Kidney epithelial cell (primary cell): ENCODE results near the gene NSMCE4A. TPM values are rescaled to one million over a fixed set of nuclear protein-coding genes. Genes with fewer than 3 reads are reported as not detected.

ENCODE experiments used
- DNase-seq: peaks from one replicate; pipeline ENCODE4 v3.0.0-alpha.2; 2010; ENCODE audit warnings: low read depth
- H3K27me3 ChIP-seq: 2 replicates; pipeline ENCODE4 v1.6.0; 2011; ENCODE audit warnings: low read length; ENCODE audit not compliant: control insufficient read depth, insufficient read depth
- H3K36me3 ChIP-seq: 2 replicates; pipeline ENCODE4 v1.5.1; 2011; ENCODE audit warnings: low read length; ENCODE audit not compliant: control insufficient read depth, insufficient read depth
- H3K4me3 ChIP-seq: 2 replicates; pipeline ENCODE4 v1.5.1; 2011; ENCODE audit warnings: low read depth, mild to moderate bottlenecking, control low read depth, low read length
- CTCF ChIP-seq: IDR thresholded peaks from 2 replicates; pipeline ENCODE4 v1.5.1; 2011; ENCODE audit warnings: mild to moderate bottlenecking, moderate library complexity, low read length, control low read depth, inconsistent platforms; ENCODE audit not compliant: insufficient read depth, poor library complexity, severe bottlenecking
- total RNA-seq: library from RNA; depleted of rRNA; stranded (reverse); fragments of >200 nt; gene quantifications from 2 replicates; pipeline ENCODE4 v1.2.3, GENCODE V29; 2015

Gene NSMCE4A
- total RNA-seq, 1 donor from 2014 or later = 53.4 TPM

GRCh38 chr10:122012731-122013130, 37.7 kb upstream of the NSMCE4A start:
- no peak for TF ChIP-seq CTCF

GRCh38 chr10:122010405-122011050, 35.5 kb upstream of the NSMCE4A start:
- no peak overlapping the region for H3K4me3 ChIP-seq
- no peak for DNase-seq
- H3K27me3 ChIP-seq = no peaks in the 10 kb centered on the region
- no peak for TF ChIP-seq CTCF
- no peaks in the 10 kb centered on the region for H3K36me3 ChIP-seq

More at GRCh38 chr10:122012731-122013130, 37.7 kb upstream of the NSMCE4A start:
- H3K4me3 ChIP-seq = no peak overlapping the region
- H3K27me3 ChIP-seq = no peaks in the 10 kb centered on the region
- no peak for DNase-seq
- H3K36me3 ChIP-seq = no peaks in the 10 kb centered on the region

- H3K4me3 ChIP-seq = no peak overlapping the region
- H3K27me3 ChIP-seq = no peaks in the 10 kb centered on the region
- no peaks in the 10 kb centered on the region for H3K36me3 ChIP-seq
- no peak for DNase-seq
- TF ChIP-seq CTCF = no peak
These were observed 32.4 kb upstream of the NSMCE4A start for GRCh38 chr10:122007415-122007814.

GRCh38 chr10:122001698-122002097, 26.7 kb upstream of the NSMCE4A start:
- H3K36me3 ChIP-seq = no peaks in the 10 kb centered on the region
- no peak overlapping the region for H3K4me3 ChIP-seq
- TF ChIP-seq CTCF = no peak
- no peak for DNase-seq
- peaks cover 7% of the 10 kb centered on the region for H3K27me3 ChIP-seq

- Histone ChIP-seq H3K4me3 (no peak overlapping the region), H3K36me3 (no peaks in the 10 kb centered on the region), H3K27me3 (peaks cover 7% of the 10 kb centered on the region)
- no peak for TF ChIP-seq CTCF
- no peak for DNase-seq
These were observed 24.3 kb upstream of the NSMCE4A start for GRCh38 chr10:121999301-121999700.

GRCh38 chr10:121998462-121998861, 23.4 kb upstream of the NSMCE4A start:
- Histone ChIP-seq H3K27me3 (peaks cover 7% of the 10 kb centered on the region), H3K36me3 (no peaks in the 10 kb centered on the region), H3K4me3 (no peak overlapping the region)
- no peak for TF ChIP-seq CTCF
- no peak for DNase-seq
